ENCODE data around the gene CLTC. TPM values are rescaled to one million over a fixed set of nuclear protein-coding genes. Genes with fewer than 3 reads are reported as not detected.
"Not testable (repeated sequence)": the region's sequence is repeated elsewhere in the genome, so short reads cannot be mapped to it uniquely, and the experiment has no call there.

Gene CLTC
- polyA plus RNA-seq (ENCODE audit: low read depth in 6 of 6) = 10 to 100 TPM; 15.5 to 46.8 (median 31.8) TPM

DNA sequence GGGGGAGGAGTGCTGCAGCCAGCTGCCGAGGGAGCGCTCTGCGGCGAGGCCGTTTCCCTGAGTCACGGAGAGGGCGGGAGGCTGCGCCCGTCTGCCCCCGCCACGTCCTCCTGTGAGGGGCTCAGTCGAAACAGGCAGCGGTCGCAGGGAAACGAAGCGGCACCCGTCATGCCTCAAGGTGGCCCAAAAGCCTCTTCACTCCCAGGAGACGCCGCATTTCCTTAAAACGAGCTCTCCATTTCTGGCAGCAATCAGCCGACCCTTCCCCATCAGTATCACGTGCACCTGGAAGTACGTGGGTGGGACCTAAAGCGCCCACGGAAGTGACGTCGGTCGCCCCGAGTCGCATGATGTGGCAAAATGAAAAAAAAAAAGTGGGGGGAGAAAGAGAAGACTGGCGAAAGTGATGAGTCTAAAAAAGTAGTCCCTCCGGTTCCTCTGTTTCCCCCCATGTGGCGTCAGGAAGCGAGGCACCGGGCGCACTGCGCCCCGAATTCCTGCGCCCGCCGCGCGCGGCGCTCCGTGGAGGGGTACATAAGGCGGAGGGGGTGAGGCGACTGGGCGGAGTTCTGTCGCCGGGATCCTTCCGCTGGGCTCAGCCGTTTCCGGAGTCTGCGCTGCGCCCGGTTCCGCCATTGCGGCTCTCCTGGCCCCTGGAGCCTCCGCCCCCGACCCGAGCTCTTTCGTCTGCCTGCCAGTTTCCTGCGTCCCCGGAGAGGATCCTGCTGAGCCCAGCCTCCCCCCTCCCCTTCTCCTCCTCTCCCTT lies at the start of gene CLTC:
TSS of gene CLTC (plus strand) at position 598 of the 766 bp plus-strand sequence. CDS start 237 bp downstream, outside the sequence.
- Mint-ChIP-seq H3K9me3 (peaks cover 0 to 4% (median 0%) of the 10 kb centered on the region in 7 donors), H3K27me3 (peaks cover 0 to 4% (median 0%) of the 10 kb centered on the region in 3 donors), H3K27ac (peak within 1 kb of the TSS; percentile 98 to 100 (median 98)), H3K4me3 (peak within 1 kb of the TSS; percentile 87 to 99 (median 95)), H3K4me1 (peaks cover 21 to 54% (median 51%) of the 10 kb centered on the region in 3 donors), H3K36me3 (no peaks in the 10 kb centered on the region)
- ATAC-seq (ENCODE audit: low read depth in 2 of 2) = peak; percentile 78 to 83
- DNase-seq = peak; percentile 95

DNA sequence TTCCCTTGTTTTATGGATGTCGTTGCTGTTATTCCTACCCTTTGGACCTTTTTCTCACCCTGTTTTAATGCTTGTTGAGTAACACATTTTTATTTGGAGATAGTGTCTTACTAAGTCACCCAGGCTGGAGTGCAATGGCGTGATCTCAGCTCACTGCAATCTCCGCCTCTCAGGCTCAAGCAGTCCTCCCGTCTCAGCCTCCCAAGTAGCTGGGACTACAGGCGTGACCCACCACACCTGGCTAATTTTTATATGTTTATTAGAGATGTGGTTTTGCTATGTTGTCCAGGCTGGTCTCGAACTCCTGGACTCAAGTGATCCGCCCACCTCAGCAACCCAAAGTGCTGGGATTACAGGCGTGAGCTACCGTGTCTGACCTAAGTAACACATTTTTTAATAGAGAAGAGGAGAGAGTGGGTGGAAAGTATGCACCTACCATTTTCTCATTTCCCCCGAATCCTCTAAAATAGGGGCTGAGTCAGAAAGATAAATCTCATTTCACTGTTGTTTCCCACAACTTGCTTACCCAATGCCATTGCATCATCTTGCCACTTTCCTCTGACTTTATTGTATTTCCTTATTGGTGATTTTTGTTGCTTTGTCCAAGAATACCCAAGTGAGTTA lies 47.3 kb upstream of the CLTC start:
- Mint-ChIP-seq H3K4me3 (no peak overlapping the region), H3K27me3 (no peaks in the 10 kb centered on the region), H3K36me3 (peaks cover 11% of the 10 kb centered on the region in 2 donors)

DNA sequence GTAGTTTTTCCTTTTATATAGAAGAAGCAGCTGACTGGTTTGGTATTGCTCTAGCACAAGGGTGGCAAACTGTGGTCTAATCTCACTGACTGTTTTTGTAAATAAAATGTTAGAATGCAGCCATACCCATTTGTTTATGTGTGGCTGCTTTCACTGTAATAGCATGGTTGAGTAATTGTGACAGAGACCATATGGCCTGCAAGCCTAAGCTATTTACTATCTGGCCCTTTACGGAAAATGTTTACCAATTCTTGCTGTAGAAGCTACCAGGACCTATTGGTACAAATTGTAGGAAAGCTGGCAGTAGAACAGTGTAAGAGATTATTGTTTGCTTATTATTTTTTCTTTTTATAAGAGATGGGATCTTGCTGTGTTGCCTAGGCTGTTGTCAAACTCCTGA lies 35.5 kb upstream of the CLTC start:
- DNase-seq; H3K4me1 Mint-ChIP-seq; H3K27ac Mint-ChIP-seq; ATAC-seq (ENCODE audit: low read depth in 2 of 2); H3K4me3 Mint-ChIP-seq; H3K36me3 Mint-ChIP-seq; H3K9me3 Mint-ChIP-seq; H3K27me3 Mint-ChIP-seq: not testable (repeated sequence)

More for the DNA sequence above, 47.3 kb upstream of the CLTC start:
- no peak for ATAC-seq (ENCODE audit: low read depth in 2 of 2)
- H3K9me3 Mint-ChIP-seq = no peaks in the 10 kb centered on the region
- no peak for DNase-seq
- peaks cover 0 to 2% (median 2%) of the 10 kb centered on the region in 3 donors for H3K4me1 Mint-ChIP-seq
- H3K27ac Mint-ChIP-seq = peak overlapping the region in 2 of 6 donors; percentile 5 to 12

DNA sequence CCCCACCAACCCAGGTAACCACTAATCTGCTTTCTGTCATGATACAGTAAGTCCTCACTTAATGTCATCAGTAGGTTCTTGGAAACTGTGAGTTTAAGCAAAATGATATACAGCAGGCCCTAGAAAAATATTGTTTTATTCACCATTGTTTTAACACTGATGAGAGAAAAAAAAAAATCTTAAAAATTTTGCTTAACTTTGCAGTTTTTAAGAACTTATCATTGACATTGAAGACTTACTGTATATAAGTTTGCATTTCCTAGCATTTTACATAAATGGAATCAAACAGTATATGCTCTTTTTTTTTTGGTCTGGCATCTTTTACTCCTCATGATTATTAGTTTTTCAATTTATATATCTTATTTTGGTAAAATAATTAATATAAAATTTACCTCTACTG lies 19.5 kb upstream of the CLTC start:
- DNase-seq (no peak), ATAC-seq (ENCODE audit: low read depth in 2 of 2) (no peak)
- no peak overlapping the region for H3K4me3 Mint-ChIP-seq
- no peaks in the 10 kb centered on the region for H3K9me3 Mint-ChIP-seq
- H3K27ac Mint-ChIP-seq = no peak overlapping the region
- peaks cover 29 to 39% of the 10 kb centered on the region in 2 donors for H3K36me3 Mint-ChIP-seq
- no peaks in the 10 kb centered on the region for H3K27me3 Mint-ChIP-seq
- H3K4me1 Mint-ChIP-seq = peaks cover 0 to 3% (median 0%) of the 10 kb centered on the region in 3 donors

DNA sequence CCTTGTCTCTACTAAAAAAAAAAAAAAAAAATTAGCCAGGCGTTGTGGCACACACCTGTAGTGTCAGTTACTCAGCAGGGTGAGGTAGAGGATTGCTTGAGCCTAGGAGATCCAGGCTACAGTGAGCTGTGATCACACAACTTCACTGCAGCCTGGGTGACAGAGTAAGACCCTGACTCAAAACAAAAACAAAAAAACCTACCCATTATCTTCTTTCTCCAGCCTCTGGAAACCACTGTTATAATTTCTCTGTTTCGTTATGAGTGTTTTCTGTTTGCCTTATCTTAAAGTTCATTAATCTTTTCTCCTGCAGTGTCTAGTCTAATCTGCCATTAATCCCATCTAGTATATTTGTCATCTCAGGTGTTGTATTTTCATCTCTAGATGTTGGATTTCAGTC lies 18.6 kb upstream of the CLTC start:
- H3K36me3 Mint-ChIP-seq = peaks cover 34 to 45% of the 10 kb centered on the region in 2 donors
- no peak overlapping the region for H3K4me3 Mint-ChIP-seq
- no peaks in the 10 kb centered on the region for H3K27me3 Mint-ChIP-seq
- H3K27ac Mint-ChIP-seq = peak overlapping the region in 1 of 6 donors; percentile 12
- H3K9me3 Mint-ChIP-seq = no peaks in the 10 kb centered on the region
- DNase-seq (no peak), ATAC-seq (ENCODE audit: low read depth in 2 of 2) (no peak)
- H3K4me1 Mint-ChIP-seq = peaks cover 0 to 3% (median 0%) of the 10 kb centered on the region in 3 donors

DNA sequence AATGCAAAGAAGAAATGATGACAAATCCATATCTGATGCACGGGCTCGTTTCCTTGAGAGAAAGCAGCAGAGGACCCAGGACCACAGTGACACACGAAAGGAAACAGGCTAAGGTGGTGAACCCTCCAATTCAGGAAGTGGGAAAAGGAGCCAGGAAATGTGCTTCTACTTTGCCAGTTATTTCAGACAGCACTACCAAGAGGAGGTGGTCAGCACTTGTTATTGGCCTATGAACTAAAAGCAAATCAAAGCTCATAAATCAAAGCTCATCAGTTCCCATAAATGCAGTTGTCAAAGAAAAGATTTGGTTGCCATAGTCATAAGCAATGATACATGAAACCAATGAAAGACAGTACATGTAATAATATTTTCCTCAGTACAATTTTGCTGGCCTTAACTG lies 12.6 kb upstream of the CLTC start:
- no peak for DNase-seq
- Mint-ChIP-seq H3K4me1 (no peaks in the 10 kb centered on the region), H3K27ac (peak overlapping the region in 4 of 6 donors; percentile 33 to 78 (median 72)), H3K4me3 (no peak overlapping the region), H3K27me3 (no peaks in the 10 kb centered on the region), H3K9me3 (no peaks in the 10 kb centered on the region), H3K36me3 (peaks cover 31 to 37% of the 10 kb centered on the region in 2 donors)
- ATAC-seq (ENCODE audit: low read depth in 2 of 2) = no peak

DNA sequence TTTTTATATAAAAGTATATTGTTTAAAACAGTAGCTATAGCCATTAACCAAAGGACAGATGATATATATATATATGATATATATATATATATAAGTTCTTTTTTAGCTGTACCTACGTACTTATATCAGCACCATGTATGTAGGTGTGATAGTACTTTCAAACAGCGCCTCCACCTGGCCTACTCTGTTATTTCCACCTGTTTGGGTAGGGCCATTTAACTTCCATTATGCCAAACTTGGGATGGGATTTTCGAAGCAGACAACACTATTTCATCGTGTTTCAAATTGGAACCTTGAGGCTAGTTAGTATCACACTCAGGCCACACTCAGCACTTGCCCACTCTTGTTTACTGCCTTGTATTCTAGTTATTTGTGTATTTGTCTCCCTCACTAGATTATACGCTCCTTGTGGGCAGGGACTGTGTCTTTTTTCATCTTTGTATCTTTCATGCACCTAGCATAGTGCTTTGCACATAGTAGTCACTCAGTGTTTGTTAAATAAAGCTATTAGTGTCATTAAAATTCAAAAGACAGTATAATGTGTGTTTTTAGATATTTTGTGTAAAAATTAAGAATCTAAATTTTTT lies 11.8 kb upstream of the CLTC start:
- DNase-seq = no peak
- Mint-ChIP-seq H3K4me1 (no peaks in the 10 kb centered on the region), H3K4me3 (no peak overlapping the region), H3K36me3 (peaks cover 22 to 32% of the 10 kb centered on the region in 2 donors), H3K27me3 (no peaks in the 10 kb centered on the region), H3K27ac (no peak overlapping the region), H3K9me3 (no peaks in the 10 kb centered on the region)
- peak in 1 of 2 donors; percentile 35 for ATAC-seq (ENCODE audit: low read depth in 2 of 2)

DNA sequence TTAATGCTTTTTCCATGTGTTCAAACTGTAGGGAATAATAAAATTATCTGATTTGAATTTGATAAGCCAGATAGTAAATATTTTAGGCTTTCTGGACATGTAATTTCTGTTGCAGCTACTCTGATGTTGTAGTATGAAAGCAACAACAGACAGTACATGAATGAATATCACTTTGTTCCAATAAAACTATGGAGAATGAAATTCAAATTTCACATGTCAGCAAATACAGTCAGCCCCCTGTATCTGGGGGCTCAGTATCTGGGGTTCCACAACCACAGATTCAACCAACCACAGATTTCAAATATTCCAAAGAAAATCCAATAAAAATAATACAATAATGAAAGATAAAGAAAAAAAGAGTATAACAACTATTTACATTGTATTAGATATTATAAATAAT lies 8.2 kb upstream of the CLTC start:
- no peak for ATAC-seq (ENCODE audit: low read depth in 2 of 2)
- H3K27me3 Mint-ChIP-seq = no peaks in the 10 kb centered on the region

DNA sequence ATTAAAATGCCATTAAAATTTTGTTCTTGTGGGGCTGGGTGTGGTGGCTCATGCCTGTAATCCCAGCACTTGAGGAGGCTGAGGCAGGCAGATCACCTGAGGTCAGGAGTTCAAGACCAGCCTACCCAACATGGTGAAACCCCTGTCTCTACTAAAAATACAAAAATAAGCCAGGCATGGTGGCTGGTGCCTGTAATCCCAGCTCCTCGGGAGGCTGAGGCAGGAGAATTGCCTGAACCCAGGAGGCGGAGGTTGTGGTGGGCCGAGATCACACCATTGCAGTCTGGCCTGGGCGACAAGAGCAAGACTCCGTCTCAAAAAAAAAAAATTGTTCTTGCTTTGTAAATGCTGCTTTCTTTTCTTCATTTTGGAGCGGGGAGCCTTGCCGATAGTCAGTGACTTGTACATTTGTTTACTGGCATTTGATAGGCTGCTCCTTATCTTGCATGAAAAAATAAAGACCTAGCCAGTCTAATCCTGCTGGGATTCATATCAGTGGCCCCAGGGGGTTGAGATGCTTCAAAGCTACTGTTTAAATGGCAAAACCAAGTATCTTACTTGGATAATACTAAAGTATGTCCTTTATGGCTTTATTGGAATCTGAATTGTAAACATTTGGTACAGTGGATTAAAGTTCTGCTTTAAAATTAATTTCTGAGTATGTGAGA lies 3.3 kb upstream of the CLTC start:
- peaks cover 0 to 4% (median 0%) of the 10 kb centered on the region in 3 donors for H3K27me3 Mint-ChIP-seq
- H3K9me3 Mint-ChIP-seq = peaks cover 0 to 4% (median 0%) of the 10 kb centered on the region in 7 donors
- peak overlapping the region in 1 of 6 donors; percentile 37 for H3K27ac Mint-ChIP-seq
- ATAC-seq (ENCODE audit: low read depth in 2 of 2) (no peak), DNase-seq (no peak)
- no peaks in the 10 kb centered on the region for H3K36me3 Mint-ChIP-seq
- peak overlapping the region in 1 of 8 donors; percentile 18 for H3K4me3 Mint-ChIP-seq
- peaks cover 8 to 29% (median 25%) of the 10 kb centered on the region in 3 donors for H3K4me1 Mint-ChIP-seq

More for the DNA sequence above, 8.2 kb upstream of the CLTC start:
- Mint-ChIP-seq H3K9me3 (no peaks in the 10 kb centered on the region), H3K4me1 (no peaks in the 10 kb centered on the region), H3K27ac (no peak overlapping the region), H3K4me3 (no peak overlapping the region), H3K36me3 (peaks cover 8 to 14% of the 10 kb centered on the region in 2 donors)
- DNase-seq = no peak

DNA sequence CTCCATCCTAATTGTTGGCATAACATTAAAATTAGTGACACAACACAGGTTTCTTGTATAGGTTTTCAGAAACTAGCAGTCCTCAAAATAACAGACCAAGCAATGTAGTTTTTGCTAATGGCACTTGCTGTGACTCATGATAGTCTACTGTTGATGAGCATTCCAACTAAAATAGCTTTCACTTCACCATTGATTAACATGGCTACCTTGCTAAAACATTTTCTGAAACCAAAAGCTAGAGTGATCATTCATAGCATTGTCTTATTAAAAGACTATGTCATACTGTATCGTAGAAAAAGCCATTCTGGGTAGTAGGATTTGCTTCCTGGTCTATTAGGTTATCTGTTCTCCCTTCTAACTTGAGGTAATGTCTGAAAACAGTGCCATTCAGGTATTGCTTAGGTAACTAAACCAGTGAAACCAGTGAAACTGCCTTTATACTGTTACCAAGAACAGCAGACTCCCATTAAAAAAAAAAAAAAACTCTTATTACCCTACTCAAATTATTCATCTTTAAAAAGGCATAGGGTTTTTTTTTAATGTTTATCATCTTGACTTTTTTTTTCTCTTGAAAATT lies 2.5 kb upstream of the CLTC start:
- H3K36me3 Mint-ChIP-seq = no peaks in the 10 kb centered on the region
- peak overlapping the region in 4 of 8 donors; percentile 10 to 96 (median 43) for H3K4me3 Mint-ChIP-seq
- peaks cover 0 to 4% (median 0%) of the 10 kb centered on the region in 7 donors for H3K9me3 Mint-ChIP-seq
- DNase-seq (no peak), ATAC-seq (ENCODE audit: low read depth in 2 of 2) (no peak)
- peak overlapping the region in 2 of 6 donors; percentile 47 to 63 for H3K27ac Mint-ChIP-seq
- peaks cover 0 to 4% (median 0%) of the 10 kb centered on the region in 3 donors for H3K27me3 Mint-ChIP-seq
- H3K4me1 Mint-ChIP-seq = peaks cover 12 to 38% (median 33%) of the 10 kb centered on the region in 3 donors

DNA sequence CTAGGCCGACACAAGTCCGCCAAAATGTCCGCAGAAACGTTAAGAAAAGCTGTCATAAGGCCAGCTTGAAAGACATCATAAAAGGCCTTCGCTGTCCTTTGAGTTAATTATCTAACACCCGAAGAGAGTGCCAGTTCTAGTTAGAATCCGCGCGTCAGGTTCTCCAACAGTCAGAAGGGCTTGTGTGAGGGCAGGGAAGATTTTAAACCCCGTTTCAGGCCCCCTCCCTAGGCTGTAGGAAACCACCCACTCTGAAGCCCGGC lies 729 bp upstream of the CLTC start:
- H3K27me3 Mint-ChIP-seq = peaks cover 0 to 4% (median 0%) of the 10 kb centered on the region in 3 donors
- peaks cover 21 to 51% (median 46%) of the 10 kb centered on the region in 3 donors for H3K4me1 Mint-ChIP-seq
- H3K9me3 Mint-ChIP-seq = peaks cover 0 to 4% (median 0%) of the 10 kb centered on the region in 7 donors
- DNase-seq (no peak), ATAC-seq (ENCODE audit: low read depth in 2 of 2) (no peak)
- peak overlapping the region; percentile 98 to 100 (median 98) for H3K27ac Mint-ChIP-seq
- H3K36me3 Mint-ChIP-seq = no peaks in the 10 kb centered on the region
- H3K4me3 Mint-ChIP-seq = peak overlapping the region; percentile 87 to 99 (median 95)

DNA sequence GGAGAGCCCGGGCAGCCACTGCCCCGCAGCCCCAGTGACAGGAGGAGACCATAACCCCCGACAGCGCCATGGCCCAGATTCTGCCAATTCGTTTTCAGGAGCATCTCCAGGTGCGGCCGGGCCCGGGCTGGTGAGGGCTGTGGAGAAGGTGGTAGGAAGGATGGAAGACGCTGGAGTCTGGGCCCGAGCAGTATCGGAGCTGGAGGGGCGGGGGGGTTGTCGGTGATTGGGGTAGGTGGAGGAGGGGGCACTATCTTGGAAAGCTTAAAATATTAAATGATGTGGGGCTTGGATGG lies 317 bp downstream of the CLTC start:
- Mint-ChIP-seq H3K36me3 (no peaks in the 10 kb centered on the region), H3K27me3 (peaks cover 0 to 4% (median 0%) of the 10 kb centered on the region in 3 donors), H3K9me3 (peaks cover 0 to 4% (median 0%) of the 10 kb centered on the region in 7 donors), H3K4me1 (peaks cover 21 to 54% (median 54%) of the 10 kb centered on the region in 3 donors), H3K4me3 (peak overlapping the region; percentile 87 to 99 (median 95)), H3K27ac (peak overlapping the region; percentile 98 to 100 (median 98))
- peak in 1 of 2 donors; percentile 0 for ATAC-seq (ENCODE audit: low read depth in 2 of 2)
- no peak for DNase-seq

Measured in naive B cell (primary cell).